ENCODE results near the gene NAA80. TPM values are rescaled to one million over a fixed set of nuclear protein-coding genes. Genes with fewer than 3 reads are reported as not detected.

Gene NAA80
- total RNA-seq, 1 experiment from 2014 or later = 15.3 TPM

- DNase-seq (ENCODE audit: low spot score) = no peak
Measured at GRCh38 chr3:50259432-50260026, 39.7 kb downstream of the NAA80 start.

- DNase-seq (ENCODE audit: low spot score) = no peak
Measured at GRCh38 chr3:50258979-50259378, 40.2 kb downstream of the NAA80 start.

GRCh38 chr3:50258029-50258680, 41.0 kb downstream of the NAA80 start:
- DNase-seq (ENCODE audit: low spot score) = no peak

GRCh38 chr3:50256978-50257890, 42.0 kb downstream of the NAA80 start:
- peak; percentile 61 for DNase-seq (ENCODE audit: low spot score)

GRCh38 chr3:50255251-50255615, 44.0 kb downstream of the NAA80 start:
- DNase-seq (ENCODE audit: low spot score) = no peak

GRCh38 chr3:50254577-50255250, 44.5 kb downstream of the NAA80 start:
- DNase-seq (ENCODE audit: low spot score) = no peak

GRCh38 chr3:50251220-50251619, 48.0 kb downstream of the NAA80 start:
- no peak for DNase-seq (ENCODE audit: low spot score)

- no peak for DNase-seq (ENCODE audit: low spot score)
Measured at GRCh38 chr3:50250514-50250913, 48.7 kb downstream of the NAA80 start.

- DNase-seq (ENCODE audit: low spot score) = no peak
Measured at GRCh38 chr3:50249457-50249856, 49.7 kb downstream of the NAA80 start.

GRCh38 chr3:50248387-50248786, 50.8 kb downstream of the NAA80 start:
- no peak for DNase-seq (ENCODE audit: low spot score)

GRCh38 chr3:50246517-50246954, 52.7 kb downstream of the NAA80 start:
- no peak for DNase-seq (ENCODE audit: low spot score)

Other genes with a start within 250 kb of the NAA80 start
- gene RBM5, start 210.5 kb downstream of the NAA80 start, total RNA-seq (2014; rRNA removed; shearing (Covaris generic)) = 33.5 and 35.8 TPM in 2 replicates
- gene SEMA3F, start 144.1 kb downstream of the NAA80 start, total RNA-seq (2014; rRNA removed; shearing (Covaris generic)) = 14.6 and 16.5 TPM in 2 replicates
- 0.18 TPM in 1 of 2 replicates, not detected in the other for gene GNAT1, start 107.8 kb downstream of the NAA80 start, total RNA-seq (2014; rRNA removed; shearing (Covaris generic))
- gene SLC38A3, start 94.1 kb downstream of the NAA80 start, total RNA-seq (2014; rRNA removed; shearing (Covaris generic)) = 0.70 TPM in 1 of 2 replicates, not detected in the other
- gene GNAI2, start 63.2 kb downstream of the NAA80 start, total RNA-seq (2014; rRNA removed; shearing (Covaris generic)) = 167 and 168 TPM in 2 replicates
- gene SEMA3B, start 30.3 kb downstream of the NAA80 start, total RNA-seq (2014; rRNA removed; shearing (Covaris generic)) = 87.7 and 94.2 TPM in 2 replicates
- gene LSMEM2, start 20.3 kb downstream of the NAA80 start, total RNA-seq (2014; rRNA removed; shearing (Covaris generic)) = not detected in 2 replicates
- 175 and 177 TPM in 2 replicates for gene IFRD2, start 7.0 kb downstream of the NAA80 start, total RNA-seq (2014; rRNA removed; shearing (Covaris generic))
- gene HYAL3, start within 50 bp of the NAA80 start, total RNA-seq (2014; rRNA removed; shearing (Covaris generic)) = 8.3 and 12.7 TPM in 2 replicates
- 1.4 and 1.6 TPM in 2 replicates for gene HYAL1, start 4.2 kb upstream of the NAA80 start, total RNA-seq (2014; rRNA removed; shearing (Covaris generic))
- gene HYAL2, start 23.3 kb upstream of the NAA80 start, total RNA-seq (2014; rRNA removed; shearing (Covaris generic)) = 81.4 and 82.6 TPM in 2 replicates
- gene TUSC2, start 28.8 kb upstream of the NAA80 start, total RNA-seq (2014; rRNA removed; shearing (Covaris generic)) = 66.8 and 69.2 TPM in 2 replicates
- gene RASSF1, start 41.4 kb upstream of the NAA80 start, total RNA-seq (2014; rRNA removed; shearing (Covaris generic)) = 24.2 and 30.2 TPM in 2 replicates
- gene ZMYND10, start 46.3 kb upstream of the NAA80 start, total RNA-seq (2014; rRNA removed; shearing (Covaris generic)) = 0.48 TPM in 1 of 2 replicates, not detected in the other
- gene NPRL2, start 51.4 kb upstream of the NAA80 start, total RNA-seq (2014; rRNA removed; shearing (Covaris generic)) = 30.0 and 30.7 TPM in 2 replicates
- gene CYB561D2, start 51.5 kb upstream of the NAA80 start, total RNA-seq (2014; rRNA removed; shearing (Covaris generic)) = 42.5 and 46.0 TPM in 2 replicates
- 35.8 and 36.2 TPM in 2 replicates for gene TMEM115, start 60.1 kb upstream of the NAA80 start, total RNA-seq (2014; rRNA removed; shearing (Covaris generic))
- gene CACNA2D2, start 204.2 kb upstream of the NAA80 start, total RNA-seq (2014; rRNA removed; shearing (Covaris generic)) = 0.33 and 0.42 TPM in 2 replicates

Measured in HT-29 (cell line).